H9 (cell line): ENCODE results near the gene PPP1R13B. TPM values are rescaled to one million over a fixed set of nuclear protein-coding genes. Genes with fewer than 3 reads are reported as not detected.

Experiments
- DNase-seq: peaks from one replicate; pipeline ENCODE4 v3.0.0-alpha.2; 2017
- H2AFZ ChIP-seq: one replicate; pipeline ENCODE4 v1.6.1; 2013; ENCODE audit warnings: mild to moderate bottlenecking, low read length, control low read depth, moderate library complexity
- H2AK5ac ChIP-seq: 2 replicates; pipeline ENCODE4 v1.6.1; 2013; ENCODE audit warnings: low read length, control low read depth, mixed read lengths; ENCODE audit not compliant: insufficient read length
- H2BK120ac ChIP-seq: one replicate; pipeline ENCODE4 v1.6.1; 2013; ENCODE audit warnings: low read depth, mild to moderate bottlenecking, low read length, control low read depth, inconsistent platforms; ENCODE audit not compliant: poor library complexity, severe bottlenecking
- H2BK12ac ChIP-seq: 2 replicates; pipeline ENCODE4 v1.6.1; 2013; ENCODE audit warnings: low read length, control low read depth, mixed read lengths, low read depth; ENCODE audit not compliant: insufficient read length
- H2BK15ac ChIP-seq: 2 replicates; pipeline ENCODE4 v1.6.1; 2013; ENCODE audit warnings: low read depth, low read length, control low read depth
- H2BK20ac ChIP-seq: one replicate; pipeline ENCODE4 v1.6.1; 2013; ENCODE audit warnings: low read depth, mild to moderate bottlenecking, low read length, control low read depth, inconsistent platforms; ENCODE audit not compliant: poor library complexity, severe bottlenecking
- H2BK5ac ChIP-seq: 2 replicates; pipeline ENCODE4 v1.6.1; 2013; ENCODE audit warnings: low read length, control low read depth, mixed read lengths; ENCODE audit not compliant: insufficient read length
- H3K14ac ChIP-seq: 2 replicates; pipeline ENCODE4 v1.6.1; 2013; ENCODE audit warnings: low read length, control low read depth; ENCODE audit not compliant: insufficient read depth
- H3K18ac ChIP-seq: 2 replicates; pipeline ENCODE4 v1.6.1; 2013; ENCODE audit warnings: low read depth, mild to moderate bottlenecking, mixed read lengths, low read length, control low read depth; ENCODE audit not compliant: insufficient read length
- H3K23ac ChIP-seq: 2 replicates; pipeline ENCODE4 v1.6.1; 2013; ENCODE audit warnings: low read length, control low read depth, mixed read lengths, low read depth; ENCODE audit not compliant: insufficient read length
- H3K23me2 ChIP-seq: 2 replicates; pipeline ENCODE4 v1.6.1; 2013; ENCODE audit warnings: low read depth, mild to moderate bottlenecking, mixed read lengths, low read length, control low read depth; ENCODE audit not compliant: insufficient read length, poor library complexity, severe bottlenecking
- H3K27ac ChIP-seq: 2 replicates; pipeline ENCODE4 v1.5.1; 2013; ENCODE audit warnings: low read length, control low read depth, mixed read lengths, low read depth; ENCODE audit not compliant: insufficient read length
- H3K27me3 ChIP-seq: 2 replicates; pipeline ENCODE4 v1.6.1; 2013; ENCODE audit warnings: low read length, control low read depth, inconsistent platforms; ENCODE audit not compliant: insufficient read depth
- H3K4ac ChIP-seq: 2 replicates; pipeline ENCODE4 v1.6.1; 2013; ENCODE audit warnings: low read depth, mild to moderate bottlenecking, control low read depth, inconsistent platforms, low read length, moderate library complexity
- H3K4me1 ChIP-seq: 2 replicates; pipeline ENCODE4 v1.6.1; 2013; ENCODE audit warnings: low read length, control low read depth, inconsistent platforms; ENCODE audit not compliant: insufficient read depth
- H3K4me2 ChIP-seq: 2 replicates; pipeline ENCODE4 v1.6.1; 2013; ENCODE audit warnings: low read length, control low read depth, mixed read lengths; ENCODE audit not compliant: insufficient read length, insufficient read depth
- H3K56ac ChIP-seq: 2 replicates; pipeline ENCODE4 v1.6.1; 2013; ENCODE audit warnings: low read depth, mild to moderate bottlenecking, mixed read lengths, low read length, control low read depth; ENCODE audit not compliant: insufficient read length
- H3K79me1 ChIP-seq: 2 replicates; pipeline ENCODE4 v1.6.1; 2013; ENCODE audit warnings: low read depth, mild to moderate bottlenecking, moderate library complexity, low read length, control low read depth, inconsistent platforms; ENCODE audit not compliant: insufficient read depth, poor library complexity, severe bottlenecking
- H3K79me2 ChIP-seq: 2 replicates; pipeline ENCODE4 v1.6.1; 2013; ENCODE audit warnings: low read length, control low read depth, inconsistent platforms; ENCODE audit not compliant: insufficient read depth
- H3K9ac ChIP-seq: 2 replicates; pipeline ENCODE4 v1.6.1; 2013; ENCODE audit warnings: low read length, control low read depth, mixed read lengths; ENCODE audit not compliant: insufficient read length; ENCODE audit errors: extremely low read depth
- H3K9me3 ChIP-seq: one replicate; pipeline ENCODE4 v1.6.1; 2013; ENCODE audit warnings: low read depth, low read length, inconsistent platforms; ENCODE audit not compliant: control insufficient read depth
- H3T11ph ChIP-seq: one replicate; pipeline ENCODE4 v1.6.1; 2013; ENCODE audit warnings: mild to moderate bottlenecking, low read length, control low read depth, inconsistent platforms
- H4K20me1 ChIP-seq: one replicate; pipeline ENCODE4 v1.6.1; 2013; ENCODE audit not compliant: control insufficient read depth, insufficient read length, insufficient read depth
- H4K5ac ChIP-seq: 2 replicates; pipeline ENCODE4 v1.6.1; 2013; ENCODE audit warnings: low read depth, mild to moderate bottlenecking, mixed read lengths, low read length, control low read depth; ENCODE audit not compliant: insufficient read length
- H4K8ac ChIP-seq: replicated peaks from 2 replicates; pipeline ENCODE4 v1.6.1; 2013; ENCODE audit warnings: low read length, control low read depth, mixed read lengths, low read depth; ENCODE audit not compliant: insufficient read length
- H4K91ac ChIP-seq: 2 replicates; pipeline ENCODE4 v1.6.1; 2013; ENCODE audit warnings: low read depth, mild to moderate bottlenecking, moderate library complexity, mixed read lengths, low read length, control low read depth; ENCODE audit not compliant: insufficient read length
- H3K27ac Mint-ChIP-seq, 3 experiments: 2 replicates in 2 of 3; 3 replicates in 1 of 3; pipeline ENCODE4 v1.8.0; 2020 to 2021; ENCODE audit warnings: mixed read lengths in 3 of 3, mild to moderate bottlenecking in 1 of 3, moderate library complexity in 1 of 3
- H3K27me3 Mint-ChIP-seq: 2 replicates; pipeline ENCODE4 v1.8.0; 2021; ENCODE audit warnings: low read depth, mild to moderate bottlenecking, moderate library complexity, mixed read lengths
- H3K36me3 Mint-ChIP-seq, 3 experiments: 2 replicates in 2 of 3; 3 replicates in 1 of 3; pipeline ENCODE4 v1.8.0; 2020 to 2021; ENCODE audit warnings: low read depth in 3 of 3, mixed read lengths in 3 of 3; ENCODE audit not compliant: insufficient read depth in 1 of 3
- H3K4me1 Mint-ChIP-seq, 2 experiments: 2 replicates each; pipeline ENCODE4 v1.8.0; 2020; ENCODE audit warnings: mixed read lengths in 2 of 2
- H3K4me3 Mint-ChIP-seq, 2 experiments: 2 replicates in 1 of 2; 3 replicates in 1 of 2; pipeline ENCODE4 v1.8.0; 2020 to 2021; ENCODE audit warnings: mild to moderate bottlenecking in 2 of 2, mixed read lengths in 2 of 2, moderate library complexity in 1 of 2
- H3K9me3 Mint-ChIP-seq, 2 experiments: 2 replicates in 1 of 2; 3 replicates in 1 of 2; pipeline ENCODE4 v1.8.0; 2020; ENCODE audit warnings: mild to moderate bottlenecking in 2 of 2, mixed read lengths in 2 of 2, moderate library complexity in 1 of 2
- WGBS: extraction: QIAGEN DNeasy Blood & Tissue Kit; methylation state at CpG from one replicate; pipeline ENCODE4 v1.1.7; 2013; ENCODE audit warnings: missing lambda C conversion rate, low lambda C conversion rate, mixed read lengths; ENCODE audit not compliant: insufficient read length; ENCODE audit errors: extremely low coverage; 5-methylcytosine and 5-hydroxymethylcytosine counted together
- total RNA-seq: library from RNA; stranded (reverse); gene quantifications from 2 replicates; pipeline ENCODE4 v1.2.1, GENCODE V29; 2021
- TF ChIP-seq, protein P1 (sequence below): fragments of 200-600 bp; sonication (generic); conservative IDR thresholded peaks from 3 replicates; pipeline ENCODE4 v1.8.0; 2021; ENCODE audit warnings: antibody characterized with exemption, mild to moderate bottlenecking

The PPP1R13B gene
- total RNA-seq, 1 experiment from 2014 or later: 6.0 TPM

DNA sequence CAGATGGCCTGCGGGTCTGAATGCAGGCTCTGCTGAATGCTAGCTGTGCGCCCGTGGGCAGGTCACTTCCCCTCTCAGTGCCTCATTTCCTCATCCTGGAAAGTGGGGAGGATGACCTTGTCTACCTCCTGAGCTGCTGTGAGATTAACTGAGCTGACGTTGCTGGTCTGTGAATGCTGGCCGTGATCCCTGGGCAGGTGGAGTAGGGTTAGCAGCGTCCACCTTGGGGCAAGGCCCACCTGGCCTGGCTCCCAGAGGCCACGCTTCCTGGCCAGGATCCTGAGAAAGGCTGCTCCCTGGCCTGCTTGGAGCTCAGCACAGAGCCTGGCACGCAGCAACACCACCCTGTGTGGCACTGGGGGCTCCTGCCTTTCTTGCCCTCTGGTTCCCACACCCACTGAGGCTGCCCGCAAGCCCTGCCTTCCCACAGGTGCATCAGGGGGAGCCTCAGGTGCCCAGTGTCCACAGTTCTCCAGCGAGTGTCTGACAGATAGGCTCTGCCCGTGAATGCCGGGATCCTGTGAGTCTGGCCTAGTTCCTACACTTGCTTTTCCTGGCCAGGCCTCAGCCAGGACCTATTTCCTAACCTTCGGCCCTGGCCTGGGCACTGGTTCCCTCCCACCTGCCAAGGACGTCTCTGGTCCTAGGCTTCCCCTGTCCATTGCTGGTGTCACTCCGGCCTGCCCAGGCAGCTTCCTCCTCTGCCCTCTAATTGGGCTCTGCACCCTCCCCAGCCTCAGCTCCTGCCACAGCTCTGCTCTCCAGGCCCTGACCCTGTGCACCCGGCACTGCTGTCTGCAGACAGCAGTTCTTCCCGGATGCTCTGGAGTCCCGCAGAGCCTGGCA, 43.7 kb upstream of the PPP1R13B start:
- no peaks in the 10 kb centered on the region for H3K79me2 ChIP-seq
- H3K23ac ChIP-seq: no peak overlapping the region
- H2AK5ac ChIP-seq: no peak overlapping the region
- H3K4me1 Mint-ChIP-seq: peaks cover 7 to 18% of the 10 kb centered on the region in 2 experiments
- no peak overlapping the region; a peak in 1 of 5 replicates for H3K4me3 Mint-ChIP-seq
- no peaks in the 10 kb centered on the region for H3K23me2 ChIP-seq
- H3K9ac ChIP-seq: no peak overlapping the region
- H3K79me1 ChIP-seq: no peaks in the 10 kb centered on the region
- no peak overlapping the region for H4K8ac ChIP-seq
- no peaks in the 10 kb centered on the region for H3K4me1 ChIP-seq
- H3K4me2 ChIP-seq: no peak overlapping the region
- H3K27me3 Mint-ChIP-seq: peaks cover 5% of the 10 kb centered on the region
- no peaks in the 10 kb centered on the region for H4K20me1 ChIP-seq
- H3K56ac ChIP-seq: no peak overlapping the region
- no peak overlapping the region for H2BK120ac ChIP-seq
- WGBS: no CpG with 5 or more reads among the region's 18 CpGs
- no peaks in the 10 kb centered on the region for H3K36me3 Mint-ChIP-seq
- no peaks in the 10 kb centered on the region for H3K9me3 ChIP-seq
- no peak overlapping the region for H2BK12ac ChIP-seq
- H2AFZ ChIP-seq: no peak overlapping the region
- H3K9me3 Mint-ChIP-seq: no peaks in the 10 kb centered on the region
- DNase-seq: no peak
- no peak overlapping the region for H4K5ac ChIP-seq
- no peak overlapping the region for H2BK5ac ChIP-seq
- no peak overlapping the region for H3K18ac ChIP-seq
- no peak overlapping the region for H3K14ac ChIP-seq
- TF ChIP-seq, protein P1, sequence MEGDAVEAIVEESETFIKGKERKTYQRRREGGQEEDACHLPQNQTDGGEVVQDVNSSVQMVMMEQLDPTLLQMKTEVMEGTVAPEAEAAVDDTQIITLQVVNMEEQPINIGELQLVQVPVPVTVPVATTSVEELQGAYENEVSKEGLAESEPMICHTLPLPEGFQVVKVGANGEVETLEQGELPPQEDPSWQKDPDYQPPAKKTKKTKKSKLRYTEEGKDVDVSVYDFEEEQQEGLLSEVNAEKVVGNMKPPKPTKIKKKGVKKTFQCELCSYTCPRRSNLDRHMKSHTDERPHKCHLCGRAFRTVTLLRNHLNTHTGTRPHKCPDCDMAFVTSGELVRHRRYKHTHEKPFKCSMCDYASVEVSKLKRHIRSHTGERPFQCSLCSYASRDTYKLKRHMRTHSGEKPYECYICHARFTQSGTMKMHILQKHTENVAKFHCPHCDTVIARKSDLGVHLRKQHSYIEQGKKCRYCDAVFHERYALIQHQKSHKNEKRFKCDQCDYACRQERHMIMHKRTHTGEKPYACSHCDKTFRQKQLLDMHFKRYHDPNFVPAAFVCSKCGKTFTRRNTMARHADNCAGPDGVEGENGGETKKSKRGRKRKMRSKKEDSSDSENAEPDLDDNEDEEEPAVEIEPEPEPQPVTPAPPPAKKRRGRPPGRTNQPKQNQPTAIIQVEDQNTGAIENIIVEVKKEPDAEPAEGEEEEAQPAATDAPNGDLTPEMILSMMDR: no peak
- no peaks in the 10 kb centered on the region for H3K27me3 ChIP-seq
- no peak overlapping the region for H4K91ac ChIP-seq
- H3T11ph ChIP-seq: no peak overlapping the region
- H3K27ac ChIP-seq: no peak overlapping the region
- no peak overlapping the region for H3K4ac ChIP-seq
- H3K27ac Mint-ChIP-seq: peak overlapping the region in 1 of 3 experiments; percentile 60; a peak in 1 of 7 replicates
- no peak overlapping the region for H2BK20ac ChIP-seq
- no peak overlapping the region for H2BK15ac ChIP-seq
